OCI-LY7 (cell line): ENCODE measurements around the gene UNC5B.
"Not testable (repeated sequence)": the region's sequence is repeated elsewhere in the genome, so short reads cannot be mapped to it uniquely, and the experiment has no call there.

Experiments
- EZH2phosphoT487 ChIP-seq: fragments of 200-600 bp; sonication (generic); IDR thresholded peaks from 2 replicates; pipeline ENCODE4 v1.6.1; 2018; ENCODE audit warnings: low read depth, borderline replicate concordance, mild to moderate bottlenecking, mixed run types, antibody characterized with exemption, low read length, moderate library complexity, mixed read lengths
- TF ChIP-seq, protein P1 (sequence below): fragments of 200-600 bp; sonication (generic); conservative IDR thresholded peaks from 2 replicates; pipeline ENCODE4 v1.5.1; 2014; ENCODE audit warnings: mild to moderate bottlenecking, antibody characterized with exemption, low read length, moderate library complexity, mixed read lengths

DNA sequence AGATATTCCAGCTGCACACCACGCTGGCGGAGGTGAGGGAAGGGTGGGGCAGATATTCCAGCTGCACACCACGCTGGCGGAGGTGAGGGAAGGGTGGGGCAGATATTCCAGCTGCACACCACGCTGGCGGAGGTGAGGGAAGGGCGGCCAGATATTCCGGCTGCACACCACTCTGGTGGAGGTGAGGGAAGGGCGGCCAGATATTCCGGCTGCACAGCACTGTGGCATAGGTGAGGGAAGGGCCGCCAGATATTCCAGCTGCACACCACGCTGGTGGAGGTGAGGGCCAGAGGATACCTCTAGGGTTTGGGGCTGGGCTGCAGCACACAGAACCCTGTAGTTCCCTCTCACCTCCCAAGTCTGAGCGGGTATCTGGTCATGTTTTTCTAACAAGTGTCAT, 84.4 kb downstream of the UNC5B start:
- TF ChIP-seq, protein P1, sequence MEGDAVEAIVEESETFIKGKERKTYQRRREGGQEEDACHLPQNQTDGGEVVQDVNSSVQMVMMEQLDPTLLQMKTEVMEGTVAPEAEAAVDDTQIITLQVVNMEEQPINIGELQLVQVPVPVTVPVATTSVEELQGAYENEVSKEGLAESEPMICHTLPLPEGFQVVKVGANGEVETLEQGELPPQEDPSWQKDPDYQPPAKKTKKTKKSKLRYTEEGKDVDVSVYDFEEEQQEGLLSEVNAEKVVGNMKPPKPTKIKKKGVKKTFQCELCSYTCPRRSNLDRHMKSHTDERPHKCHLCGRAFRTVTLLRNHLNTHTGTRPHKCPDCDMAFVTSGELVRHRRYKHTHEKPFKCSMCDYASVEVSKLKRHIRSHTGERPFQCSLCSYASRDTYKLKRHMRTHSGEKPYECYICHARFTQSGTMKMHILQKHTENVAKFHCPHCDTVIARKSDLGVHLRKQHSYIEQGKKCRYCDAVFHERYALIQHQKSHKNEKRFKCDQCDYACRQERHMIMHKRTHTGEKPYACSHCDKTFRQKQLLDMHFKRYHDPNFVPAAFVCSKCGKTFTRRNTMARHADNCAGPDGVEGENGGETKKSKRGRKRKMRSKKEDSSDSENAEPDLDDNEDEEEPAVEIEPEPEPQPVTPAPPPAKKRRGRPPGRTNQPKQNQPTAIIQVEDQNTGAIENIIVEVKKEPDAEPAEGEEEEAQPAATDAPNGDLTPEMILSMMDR, result not testable (repeated sequence)
- TF ChIP-seq EZH2phosphoT487, result not testable (repeated sequence)
